Measurements from ENCODE around the gene OR10Z1.

OR10Z1 gene

DNA sequence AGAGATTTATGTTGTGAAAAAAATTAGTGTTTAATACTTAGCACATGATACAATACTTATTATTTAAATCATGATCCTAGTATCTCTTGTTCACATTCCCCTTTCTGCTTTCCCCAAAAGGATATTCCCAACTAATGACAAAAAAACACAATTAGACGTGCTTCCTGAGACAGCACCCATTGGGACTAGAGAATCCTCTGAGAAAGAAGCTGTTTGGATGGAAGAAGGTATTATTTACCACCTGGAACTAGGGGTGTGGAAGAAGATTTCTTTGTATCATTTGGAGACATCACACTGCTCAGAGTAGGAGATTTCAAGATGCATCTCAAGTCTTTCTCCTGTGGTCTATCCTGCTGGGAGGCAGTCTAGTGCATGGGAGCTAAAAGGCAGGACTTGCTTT is at the start of gene OR10Z1:
Gene OR10Z1, plus strand, starts transcription at position 301 of the 400 bp plus-strand sequence. CDS start 1,171 bp downstream, outside the sequence.
- no peak for DNase-seq (ENCODE audit: low spot score)

GRCh38 chr1:158559696-158560095 is 45.4 kb upstream of the OR10Z1 start:
- DNase-seq (ENCODE audit: low spot score) = no peak

DNA sequence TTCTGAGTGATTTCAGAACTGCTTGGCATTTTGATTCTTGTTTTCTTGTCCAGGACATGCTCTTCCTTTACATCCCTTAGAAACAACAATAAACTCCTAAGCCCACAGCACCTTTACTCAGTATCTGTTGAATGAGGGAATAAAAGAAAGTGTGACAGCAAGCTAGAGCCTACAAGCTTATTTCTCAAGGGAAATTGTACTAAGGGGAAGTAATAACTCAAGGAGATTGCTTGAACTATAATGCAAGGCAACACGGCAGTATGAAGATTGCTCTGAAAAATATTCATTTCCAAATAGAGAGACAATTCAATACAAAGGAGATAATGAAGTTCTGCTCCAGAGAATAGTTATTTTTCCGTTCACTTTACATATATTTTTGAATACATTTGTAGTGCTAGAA is 41.2 kb upstream of the OR10Z1 start:
- no peak for DNase-seq (ENCODE audit: low spot score)

DNA sequence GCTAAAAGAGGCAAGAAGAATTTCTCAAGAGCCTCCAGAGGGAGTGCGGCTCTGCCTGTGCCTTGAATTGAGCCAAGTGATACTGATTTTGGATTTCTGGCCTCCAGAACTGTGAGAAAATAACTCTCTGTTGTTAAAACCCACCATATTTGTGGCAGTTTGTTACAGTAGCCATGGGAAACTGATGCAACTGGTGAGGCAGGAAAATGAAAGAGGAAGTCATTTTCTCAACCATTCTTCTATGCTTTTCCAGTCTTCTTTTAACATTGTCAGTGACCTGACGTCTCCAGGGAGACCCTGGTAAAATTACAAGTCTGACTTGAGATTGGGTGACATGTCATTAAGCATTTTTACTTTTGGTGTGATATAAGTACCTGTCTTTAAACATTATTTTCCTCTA is 40.5 kb upstream of the OR10Z1 start:
- no peak for DNase-seq (ENCODE audit: low spot score)

- no peak for DNase-seq (ENCODE audit: low spot score)
These were observed 34.6 kb upstream of the OR10Z1 start, which contains the start of gene OR6P1 for GRCh38 chr1:158570480-158570879. TSS of gene OR6P1 (minus strand) at chr1:158570580. CDS start at chr1:158563604, 6,976 bp downstream.

DNA sequence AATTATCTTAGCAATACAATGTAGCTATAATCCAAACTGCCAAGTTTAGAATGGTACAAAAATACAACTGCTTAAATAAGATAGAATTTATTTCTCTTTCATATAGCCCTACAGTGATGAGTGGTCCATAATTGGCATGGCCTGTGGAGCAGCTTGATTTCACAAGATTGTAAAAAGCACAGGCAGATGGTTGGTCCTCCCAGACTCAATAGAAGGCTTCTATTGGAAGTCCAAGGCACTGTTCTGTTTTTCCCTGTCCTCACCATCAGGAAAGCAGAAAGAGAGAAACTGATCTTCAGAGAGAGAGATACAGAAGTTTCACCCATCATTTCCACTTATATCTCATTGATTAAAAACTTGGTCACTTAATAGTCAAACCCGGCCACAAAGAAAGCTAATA is 32.8 kb upstream of the OR10Z1 start:
- no peak for DNase-seq (ENCODE audit: low spot score)

- no peak for DNase-seq (ENCODE audit: low spot score)
These were observed 27.5 kb upstream of the OR10Z1 start for GRCh38 chr1:158577561-158577960.

- DNase-seq (ENCODE audit: low spot score) = no peak
These were observed 25.3 kb upstream of the OR10Z1 start, which contains the start of gene OR10X1 for GRCh38 chr1:158579733-158580132. TSS of gene OR10X1 (minus strand) at chr1:158579899. CDS start at chr1:158579899, 0 bp downstream.

- no peak for DNase-seq (ENCODE audit: low spot score)
These were observed 21.1 kb upstream of the OR10Z1 start for GRCh38 chr1:158583962-158584361.

DNA sequence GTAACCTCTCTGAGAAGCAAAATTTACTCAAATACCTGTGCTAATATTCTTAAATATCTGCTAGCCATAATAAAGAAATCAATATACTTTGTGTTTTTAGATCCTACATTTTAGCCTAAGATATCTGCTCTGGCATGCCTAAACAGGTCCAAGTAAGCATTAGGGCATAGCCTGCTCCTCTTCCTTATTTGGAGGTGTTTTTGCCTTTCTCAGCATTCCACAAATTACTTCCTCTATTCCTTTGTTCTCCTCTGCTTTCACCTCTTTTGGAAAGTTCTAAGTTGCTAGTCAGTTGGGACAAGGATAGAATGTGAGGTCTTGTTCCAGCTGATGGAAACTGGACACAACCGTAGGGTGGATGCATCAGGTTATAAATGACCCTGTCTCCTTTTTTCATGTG is 18.1 kb upstream of the OR10Z1 start:
- DNase-seq (ENCODE audit: low spot score) = no peak

DNA sequence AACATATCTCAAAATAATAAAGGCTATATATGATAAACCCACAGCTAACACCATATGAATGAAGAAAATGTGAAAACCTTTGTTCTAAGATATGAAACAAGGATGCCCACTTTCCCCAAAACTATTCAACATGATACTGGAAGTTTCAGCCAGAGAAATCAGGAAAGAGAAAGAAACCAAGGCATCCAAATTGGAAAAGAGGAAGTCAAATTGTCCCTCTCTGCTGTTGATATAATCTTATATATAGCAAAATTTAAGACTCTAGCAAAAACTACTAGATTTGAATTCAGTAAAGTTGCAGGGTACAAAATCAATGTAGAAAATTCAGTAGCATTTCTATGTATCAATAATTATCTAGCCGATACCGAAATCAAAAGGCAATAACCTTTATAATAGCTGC is 4.3 kb upstream of the OR10Z1 start:
- DNase-seq (ENCODE audit: low spot score) = no peak

GRCh38 chr1:158607296-158607695 is 2.2 kb downstream of the OR10Z1 start:
- no peak for DNase-seq (ENCODE audit: low spot score)

DNA sequence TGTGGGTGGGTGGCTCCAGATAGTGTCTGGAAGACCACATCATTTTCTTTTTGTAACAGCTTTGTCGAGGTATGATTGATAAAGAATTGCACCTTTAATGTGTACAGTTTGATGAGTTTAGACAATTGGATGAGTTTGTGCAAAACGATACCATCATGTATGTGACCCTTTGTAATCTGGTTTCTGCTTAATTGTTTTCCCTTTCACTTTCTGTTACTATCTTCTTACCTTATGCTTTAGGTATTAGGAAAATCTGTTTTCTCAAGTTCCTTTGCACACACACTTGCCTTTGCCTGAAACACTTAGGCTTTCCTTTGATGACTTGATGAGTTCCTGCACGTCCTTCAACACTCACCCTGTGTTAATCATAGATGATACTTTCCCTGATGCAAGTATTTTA is 6.8 kb downstream of the OR10Z1 start:
- no peak for DNase-seq (ENCODE audit: low spot score)

- no peak for DNase-seq (ENCODE audit: low spot score)
These were observed 8.7 kb downstream of the OR10Z1 start for GRCh38 chr1:158613764-158614163.

GRCh38 chr1:158638146-158638545 is 33.1 kb downstream of the OR10Z1 start:
- no peak for DNase-seq (ENCODE audit: low spot score)

DNA sequence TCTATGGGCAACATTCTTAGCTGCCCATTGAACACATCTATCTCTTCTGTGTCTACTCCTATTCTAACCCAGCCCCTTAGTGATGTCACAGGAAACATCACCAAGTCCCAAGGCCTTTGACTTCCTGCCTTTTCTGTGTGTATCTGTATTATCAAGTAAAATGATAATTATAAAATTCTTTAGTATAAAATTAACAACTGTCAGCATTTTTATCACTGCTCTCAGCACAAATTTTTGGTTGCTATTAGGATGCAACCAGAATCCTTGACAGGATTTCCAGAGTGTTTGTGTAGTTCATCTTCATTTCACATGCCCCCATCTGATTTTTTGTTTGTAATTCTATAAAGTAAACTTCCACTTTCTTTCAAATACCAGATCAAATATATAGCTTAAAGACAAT is 33.8 kb downstream of the OR10Z1 start:
- DNase-seq (ENCODE audit: low spot score) = no peak

GRCh38 chr1:158644449-158644848 is 39.4 kb downstream of the OR10Z1 start:
- no peak for DNase-seq (ENCODE audit: low spot score)

- DNase-seq (ENCODE audit: low spot score) = no peak
These were observed 41.4 kb downstream of the OR10Z1 start for GRCh38 chr1:158646465-158646864.

- DNase-seq (ENCODE audit: low spot score) = no peak
These were observed 44.0 kb downstream of the OR10Z1 start for GRCh38 chr1:158649052-158649451.

GRCh38 chr1:158652721-158653334 is 47.8 kb downstream of the OR10Z1 start:
- DNase-seq (ENCODE audit: low spot score) = no peak

- no peak for DNase-seq (ENCODE audit: low spot score)
These were observed 49.0 kb downstream of the OR10Z1 start for GRCh38 chr1:158654086-158654485.

DNA sequence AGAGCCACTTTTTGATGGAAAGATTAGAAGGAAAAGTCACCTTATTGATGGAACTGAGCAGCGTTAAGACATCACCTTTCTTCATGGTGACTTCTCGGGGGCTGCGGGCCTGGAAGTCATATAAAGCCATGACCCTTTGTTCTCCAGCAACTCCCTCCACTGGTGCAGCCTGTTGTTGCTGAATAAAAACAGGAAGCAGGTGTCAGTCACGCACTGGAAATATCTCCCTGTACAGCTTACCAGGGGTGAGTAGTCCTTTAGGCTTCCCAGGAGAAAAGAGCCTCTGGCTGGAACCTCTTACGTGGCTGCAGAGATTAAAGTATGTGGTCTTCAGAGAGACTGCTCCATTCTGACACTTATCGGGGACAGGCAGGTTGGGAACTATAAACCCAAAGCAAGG is 49.5 kb downstream of the OR10Z1 start:
- DNase-seq (ENCODE audit: low spot score) = no peak
